GM18507 (cell line): ENCODE data around the gene PTPRM.

Experiments
- DNase-seq: peaks from one replicate; pipeline ENCODE4 v3.0.0; 2011; ENCODE audit warnings: low read depth; ENCODE audit not compliant: insufficient read length; ENCODE audit errors: extremely low spot score
- FAIRE-seq: peaks from 2 replicates; lab custom pipeline; 2011; peaks lifted over from hg19 to GRCh38; lab: Jason Lieb, UNC

Gene PTPRM

GRCh38 chr18:8088626-8089025, 521.5 kb downstream of the PTPRM start:
- DNase-seq = no peak
- FAIRE-seq = no peak

GRCh38 chr18:8091035-8091434, 523.9 kb downstream of the PTPRM start:
- no peak for FAIRE-seq

GRCh38 chr18:8095947-8096570, 528.9 kb downstream of the PTPRM start:
- FAIRE-seq = no peak
- DNase-seq = no peak

More at GRCh38 chr18:8091035-8091434, 523.9 kb downstream of the PTPRM start:
- DNase-seq = no peak

DNA sequence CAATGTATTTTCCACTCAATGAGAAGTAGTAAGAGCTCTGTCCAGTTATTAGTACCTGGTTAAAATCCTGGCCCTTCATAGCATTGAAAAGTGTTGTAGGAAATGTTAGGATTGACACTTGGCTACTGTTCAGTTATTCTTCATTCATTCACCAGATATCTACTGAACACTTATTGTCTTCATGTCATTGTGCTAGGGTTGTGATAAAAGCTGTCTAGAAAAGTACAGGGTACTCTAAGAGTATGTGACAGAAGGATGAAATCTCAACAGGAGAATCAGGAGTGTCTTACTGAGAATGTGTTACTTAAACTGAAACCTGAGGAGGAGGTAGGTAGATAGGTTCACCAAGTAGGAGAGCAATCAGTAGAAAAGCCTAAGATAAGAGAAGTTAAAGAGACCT, 530.3 kb downstream of the PTPRM start:
- no peak for FAIRE-seq
- DNase-seq = no peak

DNA sequence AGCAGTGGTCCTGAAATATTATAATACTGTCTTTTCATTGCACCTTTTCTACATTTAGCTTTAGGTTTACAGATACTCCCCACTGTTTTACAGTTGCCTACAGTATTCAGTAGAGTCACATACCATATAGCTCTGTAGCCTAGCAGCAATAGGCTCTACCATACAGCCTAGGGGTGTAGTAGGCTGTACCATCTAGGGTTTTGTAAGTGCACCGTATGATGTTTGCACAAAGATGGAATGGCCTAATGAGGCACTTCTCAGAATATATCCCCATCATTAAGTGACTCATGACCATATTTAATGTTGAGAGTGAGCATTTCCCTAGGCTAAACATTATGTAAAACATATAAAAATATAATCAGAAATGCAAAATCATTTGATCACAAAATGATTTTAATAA, 530.8 kb downstream of the PTPRM start:
- no peak for DNase-seq
- no peak for FAIRE-seq

GRCh38 chr18:8106603-8107002, 539.5 kb downstream of the PTPRM start:
- DNase-seq = no peak
- no peak for FAIRE-seq

DNA sequence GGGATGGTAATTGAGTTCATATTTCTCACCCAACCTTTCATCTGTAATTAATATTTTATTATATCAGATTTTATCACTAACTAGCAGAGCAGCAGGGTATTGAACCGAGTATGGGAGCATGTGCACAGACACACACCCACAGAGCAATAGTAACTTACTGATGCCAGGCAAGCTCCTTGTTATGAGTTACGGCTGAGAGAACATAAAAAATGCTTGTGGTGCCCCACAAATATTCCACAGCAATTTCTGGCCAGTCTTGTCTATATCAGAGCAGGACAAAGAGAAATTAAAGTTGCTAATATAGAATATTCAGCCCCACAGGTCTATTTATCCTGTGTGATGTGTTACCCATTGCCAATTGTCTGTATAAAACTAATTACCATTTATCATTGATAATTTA, 540.3 kb downstream of the PTPRM start:
- FAIRE-seq = no peak
- no peak for DNase-seq

GRCh38 chr18:8114480-8114879, 547.4 kb downstream of the PTPRM start:
- FAIRE-seq (no peak), DNase-seq (no peak)

DNA sequence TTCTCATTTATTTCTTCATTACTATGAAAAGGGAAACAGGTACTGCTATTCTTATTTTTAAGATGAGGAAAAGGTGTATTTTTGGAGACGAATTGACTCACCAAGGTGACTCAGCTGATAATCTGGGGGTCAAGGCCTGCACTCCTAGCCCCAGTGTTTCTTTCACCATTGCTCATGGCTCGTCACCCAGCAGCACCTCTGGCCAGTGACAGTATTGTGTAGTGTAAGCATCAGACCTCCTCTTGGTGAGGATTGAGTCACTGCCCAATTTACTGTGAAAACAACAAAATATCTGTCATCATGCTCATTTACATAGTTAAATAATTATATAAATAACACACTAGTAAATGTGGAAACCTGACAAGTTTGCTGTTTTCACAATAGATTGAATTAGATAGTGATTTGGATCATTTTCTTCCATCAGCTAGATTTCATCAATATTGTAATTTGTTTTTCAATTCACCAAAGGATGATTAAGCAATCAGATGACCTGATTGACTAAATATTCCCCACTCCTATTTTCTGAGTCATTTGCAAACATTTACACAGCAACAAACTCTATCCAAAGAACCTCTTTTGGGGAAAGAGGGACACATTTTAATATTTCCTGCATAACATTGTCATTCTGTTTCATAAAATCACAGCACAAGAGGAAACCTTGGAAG, 549.4 kb downstream of the PTPRM start:
- FAIRE-seq = no peak

GRCh38 chr18:8117006-8117371, 549.9 kb downstream of the PTPRM start:
- FAIRE-seq (no peak), DNase-seq (no peak)

More for the DNA sequence above, 549.4 kb downstream of the PTPRM start:
- DNase-seq = no peak

- DNase-seq (no peak), FAIRE-seq (no peak)
These were observed 554.0 kb downstream of the PTPRM start for GRCh38 chr18:8121101-8121500.

DNA sequence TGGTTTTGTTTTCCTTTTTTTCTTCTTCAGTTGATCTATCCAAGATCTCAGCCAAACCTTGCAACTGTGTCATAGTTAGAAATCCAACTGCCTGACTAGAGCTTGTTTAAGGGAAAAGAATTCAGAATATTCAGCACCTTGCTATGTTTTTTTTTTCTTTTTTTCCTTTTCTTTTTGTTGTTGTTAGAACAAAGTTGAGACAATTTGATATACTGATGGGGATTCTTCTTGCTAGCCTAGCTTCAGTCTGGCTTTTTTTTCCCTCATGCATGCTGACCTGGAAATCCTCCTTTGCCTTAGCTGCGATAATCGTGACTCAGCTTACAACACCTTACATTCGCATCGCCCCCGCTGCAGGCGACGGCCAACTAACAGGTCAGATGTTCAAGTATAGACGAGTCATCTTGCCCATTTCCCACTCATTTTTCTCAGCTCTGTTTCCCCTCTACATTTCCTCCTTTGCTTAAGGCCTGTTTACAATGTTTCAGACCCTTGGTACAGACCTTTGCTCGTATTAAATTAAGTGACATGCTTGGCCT, 554.9 kb downstream of the PTPRM start:
- DNase-seq (no peak), FAIRE-seq (no peak)

DNA sequence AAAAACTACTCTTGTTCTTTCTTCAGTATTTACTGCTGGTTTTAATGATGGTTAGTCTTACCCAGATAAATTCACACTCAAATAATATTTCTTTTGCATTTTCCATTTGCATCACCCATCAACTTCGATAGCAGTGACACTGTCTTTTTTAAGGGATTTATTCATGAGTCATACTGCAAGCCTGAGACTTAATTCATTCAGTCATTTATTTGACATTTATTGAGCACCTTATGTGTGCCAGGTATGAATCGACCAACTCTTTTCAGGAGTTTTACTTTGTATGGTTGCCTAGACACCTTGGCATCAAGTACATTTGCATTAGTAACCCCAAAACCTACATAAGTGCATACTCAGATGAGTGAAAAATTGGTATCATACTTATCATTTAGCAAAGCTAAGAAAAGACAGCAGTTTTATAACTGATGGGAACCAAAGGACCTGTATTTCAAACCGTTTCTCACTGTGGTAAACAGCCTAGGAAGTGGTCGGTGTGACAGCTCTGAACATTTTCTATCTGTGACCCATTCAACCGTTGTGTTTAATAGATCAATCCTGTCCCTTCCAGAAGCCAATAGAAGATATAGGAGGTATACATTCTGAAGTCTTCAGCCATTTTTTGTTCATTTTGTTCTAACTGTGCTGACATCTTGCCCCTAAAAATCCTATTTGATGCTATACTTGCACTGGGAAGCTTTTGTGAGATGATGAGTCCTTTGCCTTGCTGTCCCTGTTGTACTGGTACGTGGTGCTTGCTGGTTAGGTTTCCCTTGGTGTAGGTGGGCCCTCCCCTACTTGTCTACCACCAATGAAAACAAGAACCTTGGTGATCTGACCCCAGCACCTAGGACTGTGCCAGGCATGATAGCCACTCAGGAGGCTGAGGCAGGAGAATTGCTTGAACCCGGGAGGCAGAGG, 557.4 kb downstream of the PTPRM start:
- no peak for DNase-seq
- FAIRE-seq = no peak

DNA sequence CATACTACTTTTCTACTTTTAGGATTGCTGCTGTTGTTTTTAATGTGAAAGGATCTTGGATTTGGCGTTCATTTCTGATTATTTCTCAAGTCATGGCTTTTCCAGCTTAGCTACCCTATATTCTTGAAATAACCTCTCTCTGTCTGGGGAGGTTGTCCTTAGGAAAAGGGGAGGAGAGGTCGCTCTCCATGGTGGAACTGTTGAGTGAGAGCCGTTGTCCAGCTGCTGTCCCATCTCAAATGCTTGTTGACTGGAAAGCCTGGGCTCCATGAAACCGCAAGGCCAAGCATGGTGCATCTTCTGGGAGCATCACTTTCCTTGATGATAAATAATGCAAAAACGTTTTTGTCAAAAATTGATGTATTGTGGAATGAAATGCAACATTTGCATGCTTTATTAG, 563.0 kb downstream of the PTPRM start:
- no peak for DNase-seq

DNA sequence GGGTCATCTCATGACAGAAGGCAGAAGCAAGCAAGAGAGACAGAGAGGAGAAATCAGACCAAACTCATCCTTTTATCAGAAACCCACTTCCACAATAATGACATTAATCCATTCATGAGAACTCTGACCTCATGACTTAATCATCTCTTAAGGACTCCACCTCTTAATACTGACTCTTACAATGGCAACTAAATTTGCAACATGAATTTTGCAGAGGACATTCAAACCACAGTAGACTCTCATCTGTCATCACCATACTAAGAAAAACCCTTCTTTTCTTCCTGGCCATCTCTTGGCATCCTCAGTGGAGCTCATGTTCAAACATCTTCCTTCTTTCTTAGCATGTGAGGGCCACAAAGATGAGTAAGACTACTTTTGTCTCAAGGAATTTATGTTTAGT, 565.9 kb downstream of the PTPRM start:
- no peak for FAIRE-seq
- DNase-seq = no peak

More for the DNA sequence above, 563.0 kb downstream of the PTPRM start:
- no peak for FAIRE-seq

DNA sequence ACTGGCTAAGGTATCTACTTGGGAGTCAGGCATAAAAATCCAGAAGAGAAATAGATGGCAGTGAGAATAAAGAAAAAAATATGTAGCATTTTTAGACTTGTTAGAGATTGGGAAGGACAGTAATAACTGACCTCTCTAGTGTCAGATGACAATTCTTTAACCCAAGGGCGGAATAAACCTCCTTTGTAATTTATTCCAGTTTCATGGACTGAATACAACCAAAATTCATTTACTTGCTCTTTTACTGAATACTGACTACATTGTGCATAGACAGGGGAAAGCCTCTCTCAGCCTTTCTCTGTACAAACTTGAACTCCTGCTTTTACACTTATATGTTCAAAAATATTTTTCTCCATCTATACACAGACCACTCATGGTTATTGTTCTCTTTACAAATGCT, 566.8 kb downstream of the PTPRM start:
- no peak for FAIRE-seq
- no peak for DNase-seq

- FAIRE-seq (no peak), DNase-seq (no peak)
These were observed 572.0 kb downstream of the PTPRM start for GRCh38 chr18:8139127-8139527.

GRCh38 chr18:8139891-8140406, 572.8 kb downstream of the PTPRM start:
- FAIRE-seq = no peak
- no peak for DNase-seq

DNA sequence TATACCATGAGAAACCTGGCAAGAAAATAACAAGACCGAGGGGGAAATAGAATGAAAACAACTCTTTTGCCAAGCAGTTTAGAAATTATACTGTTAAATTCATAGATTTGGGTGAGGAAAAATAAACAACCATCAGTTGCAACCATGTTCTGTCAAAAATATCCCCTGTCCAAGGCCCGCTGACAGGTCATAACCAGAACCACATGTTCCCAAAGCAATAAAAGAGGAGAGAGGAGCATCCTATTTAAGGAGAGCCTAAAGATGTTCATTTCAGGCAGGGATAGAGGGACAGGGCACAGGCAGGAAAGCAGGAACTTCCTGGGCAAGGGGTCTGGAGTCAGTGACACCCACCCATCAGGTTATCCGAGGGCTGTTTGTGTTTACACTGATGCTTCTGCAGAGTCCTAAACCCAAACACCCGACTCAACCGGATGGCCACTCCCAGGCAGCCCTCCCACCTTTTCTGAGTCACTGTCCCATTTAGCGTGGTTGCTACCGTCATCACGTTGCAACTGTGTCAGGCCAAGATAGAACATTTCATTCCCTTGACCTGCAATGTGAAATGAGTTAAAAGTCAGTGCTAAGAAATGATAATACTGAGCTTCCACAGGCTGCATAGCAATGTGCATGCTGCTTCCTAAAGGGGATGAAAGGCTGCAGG, 573.9 kb downstream of the PTPRM start:
- no peak for DNase-seq
- no peak for FAIRE-seq
